GM21423 (cell line): ENCODE measurements around the gene SUN1.
"Not testable (repeated sequence)": the region's sequence is repeated elsewhere in the genome, so short reads cannot be mapped to it uniquely, and the experiment has no call there.

Experiments
- ATAC-seq: cut with Tn5 transposase; IDR thresholded peaks from one replicate; pipeline ENCODE4 v1.9.1; 2021; ENCODE audit warnings: mild to moderate bottlenecking, moderate library complexity; ENCODE audit not compliant: unreplicated experiment

SUN1 gene

DNA sequence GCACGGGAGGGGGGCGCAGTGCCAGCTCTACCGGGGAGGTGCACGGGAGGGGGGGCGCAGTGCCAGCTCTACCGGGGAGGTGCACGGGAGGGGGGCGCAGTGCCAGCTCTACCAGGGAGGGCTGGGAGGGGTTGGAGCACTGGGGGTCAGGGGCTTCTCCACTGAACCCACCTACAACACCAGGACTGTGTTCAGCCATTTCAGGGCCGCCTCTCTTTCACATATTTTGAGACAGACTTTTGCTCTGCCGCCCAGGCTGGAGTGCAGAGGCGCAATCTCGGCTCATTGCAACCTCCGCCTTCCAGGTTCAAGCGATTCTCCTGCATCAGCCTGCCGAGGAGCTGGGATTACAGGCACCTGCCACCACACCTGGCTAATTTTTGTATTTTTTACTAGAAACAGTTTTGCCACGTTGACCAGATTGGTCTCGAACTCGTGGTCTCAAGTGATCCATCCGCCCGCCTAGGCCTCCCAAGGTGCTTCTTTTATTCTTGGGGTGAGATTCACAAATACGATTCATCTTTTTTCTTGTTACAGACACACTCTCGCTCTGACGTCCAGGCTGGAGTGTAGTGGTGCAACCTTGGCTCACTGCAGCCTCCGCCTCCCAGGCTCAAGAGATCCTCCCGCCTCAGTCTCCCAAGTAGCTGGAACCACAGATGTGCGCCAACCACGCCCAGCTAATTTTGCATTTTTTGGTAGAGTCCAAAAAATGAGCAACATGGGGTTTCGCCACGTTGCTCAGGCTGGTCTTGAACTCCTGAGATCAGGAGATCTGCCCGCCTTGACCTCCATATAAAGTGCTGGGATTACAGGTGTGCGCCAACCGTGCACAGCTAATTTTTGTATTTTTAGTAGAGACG is 85.2 kb downstream of the SUN1 start:
- no peak for ATAC-seq

DNA sequence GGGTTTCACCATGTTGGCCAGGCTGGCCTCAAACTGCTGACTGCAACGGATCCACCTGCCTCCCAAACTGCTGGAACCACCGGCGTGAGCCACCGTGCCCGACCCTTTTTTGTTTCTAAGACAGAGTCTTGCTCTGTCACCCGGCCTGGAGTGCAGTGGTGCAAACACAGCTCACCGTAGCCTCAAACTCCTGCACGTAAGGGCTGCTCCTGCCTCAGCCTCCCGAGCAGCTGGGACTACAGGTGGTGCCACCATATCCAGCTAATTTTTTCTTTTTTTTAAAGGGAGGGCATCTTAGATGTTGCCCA is 85.8 kb downstream of the SUN1 start:
- ATAC-seq, result no peak

DNA sequence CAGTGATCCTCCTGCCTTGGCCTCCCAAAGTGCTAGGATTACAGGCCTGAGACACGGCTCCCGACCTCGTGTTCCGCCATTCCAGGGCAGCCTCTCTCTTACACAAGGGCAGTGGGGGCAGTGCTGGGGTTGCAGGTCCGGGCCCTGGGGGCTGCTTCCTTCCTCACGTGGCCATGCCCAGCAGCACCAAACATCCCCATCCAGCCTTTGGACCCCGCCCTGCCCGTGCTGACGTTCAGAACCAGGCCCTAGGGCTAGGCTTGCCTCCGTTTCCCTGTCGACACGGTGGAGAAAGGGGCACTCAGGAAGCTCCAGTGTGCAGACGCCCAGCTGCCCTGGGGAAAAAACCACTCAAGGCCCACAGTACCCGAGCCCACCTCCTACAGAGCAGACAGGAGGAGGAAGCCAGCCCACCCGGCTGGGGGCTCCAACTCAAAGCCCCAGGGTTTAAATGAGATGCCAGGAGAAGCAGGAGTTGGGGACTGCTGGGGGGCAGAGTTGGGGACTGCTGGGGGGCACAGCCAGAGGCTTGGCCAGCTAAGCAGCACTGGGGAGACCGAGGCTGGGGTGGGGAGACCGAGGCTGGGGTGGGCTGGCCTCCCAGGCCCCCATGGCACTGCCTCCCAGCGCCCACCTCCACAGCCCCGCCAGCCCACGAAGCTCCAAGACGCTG is 86.3 kb downstream of the SUN1 start:
- no peak for ATAC-seq

- no peak for ATAC-seq
These were observed 86.8 kb downstream of the SUN1 start for GRCh38 chr7:919114-919442.

- no peak for ATAC-seq
These were observed 87.7 kb downstream of the SUN1 start for GRCh38 chr7:919924-920341.

GRCh38 chr7:920351-921070 is 88.2 kb downstream of the SUN1 start:
- ATAC-seq, result no peak

- no peak for ATAC-seq
These were observed 88.8 kb downstream of the SUN1 start for GRCh38 chr7:921071-921461.

- no peak for ATAC-seq
These were observed 89.5 kb downstream of the SUN1 start for GRCh38 chr7:921581-922333.

DNA sequence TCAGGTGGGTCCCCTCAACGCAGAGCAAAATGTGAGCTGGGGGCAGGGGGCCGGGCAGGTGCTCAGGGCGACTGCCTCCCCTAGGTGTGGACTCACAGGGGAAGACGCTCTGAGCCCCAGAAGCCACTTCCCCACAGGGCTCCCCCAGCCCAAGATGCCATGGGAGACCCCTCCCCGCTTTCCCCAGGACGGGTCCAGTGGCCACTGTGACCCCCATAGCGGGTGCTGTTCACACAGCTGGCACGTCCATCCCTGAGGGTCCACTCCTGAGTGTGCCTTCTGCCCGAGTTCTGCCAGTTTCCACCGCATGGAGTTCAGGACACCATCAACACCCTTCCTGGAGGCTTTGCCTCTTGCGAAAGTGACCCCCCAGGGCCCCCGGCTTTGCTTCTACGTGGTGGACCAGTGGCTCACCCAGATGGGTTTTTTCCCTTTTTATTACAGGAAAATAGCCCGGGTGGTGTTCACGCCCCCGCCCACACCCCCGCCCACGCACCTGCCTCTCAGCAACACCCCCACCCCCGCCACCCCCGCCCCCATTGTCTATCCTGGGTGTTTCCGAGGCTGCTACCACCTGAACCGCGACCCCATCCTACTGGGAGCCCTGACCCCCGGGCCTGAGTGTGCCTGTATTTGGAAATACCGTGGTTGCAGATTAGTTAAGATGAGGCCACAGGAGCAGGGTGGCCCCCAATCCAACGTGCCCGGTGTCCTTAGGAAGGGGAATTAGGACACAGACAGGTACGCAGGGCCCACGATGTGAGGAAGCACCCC is 90.2 kb downstream of the SUN1 start:
- ATAC-seq, result peak; percentile 3

- ATAC-seq, result peak; percentile 70
These were observed 91.1 kb downstream of the SUN1 start for GRCh38 chr7:923108-924041.

DNA sequence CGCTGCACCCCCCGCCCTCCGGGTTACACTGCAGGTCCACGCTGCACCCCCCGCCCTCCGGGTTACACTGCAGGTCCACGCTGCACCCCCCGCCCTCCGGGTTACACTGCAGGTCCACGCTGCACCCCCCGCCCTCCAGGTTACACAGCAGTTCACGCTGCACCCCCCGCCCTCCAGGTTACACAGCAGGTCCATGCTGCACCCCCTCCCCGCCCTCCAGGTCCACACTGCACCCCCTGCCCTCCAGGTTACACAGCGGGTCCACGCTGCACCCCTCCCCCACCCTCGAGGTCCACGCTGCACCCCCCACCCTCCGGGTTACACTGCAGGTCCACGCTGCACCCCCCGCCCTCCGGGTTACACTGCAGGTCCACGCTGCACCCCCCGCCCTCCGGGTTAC is 91.8 kb downstream of the SUN1 start:
- ATAC-seq, result not testable (repeated sequence)
